Aorta (tissue), 5 donors: ENCODE results near the gene DGKE. TPM values are rescaled to one million over a fixed set of nuclear protein-coding genes. Genes with fewer than 3 reads are reported as not detected.

Experiments used
- ATAC-seq: fragments of 200-7000 bp; cut with Tn5 transposase; one replicate; pipeline ENCODE4 v1.9.1; 2022; ENCODE audit warnings: moderate library complexity; ENCODE audit not compliant: low FRiP score
- DNase-seq, 2 donors: peaks; one replicate each; pipeline ENCODE4 v3.0.0-alpha.2; 2020
- H3K27ac ChIP-seq, 2 donors: one replicate each; pipeline ENCODE4 v1.5.1; 2013; ENCODE audit warnings: low read length in 2 of 2, mild to moderate bottlenecking in 2 of 2, moderate library complexity in 2 of 2, control low read depth in 1 of 2, inconsistent platforms in 1 of 2, low read depth in 1 of 2
- H3K27me3 ChIP-seq, 2 donors: one replicate each; pipeline ENCODE4 v1.6.1; 2013; ENCODE audit warnings: control low read depth in 1 of 2, low read length in 1 of 2, mild to moderate bottlenecking in 1 of 2, moderate library complexity in 1 of 2; ENCODE audit not compliant: insufficient read depth in 2 of 2, control insufficient read depth in 1 of 2
- H3K36me3 ChIP-seq, 2 donors: one replicate each; pipeline ENCODE4 v1.6.1; 2013; ENCODE audit warnings: control low read depth in 1 of 2, low read length in 1 of 2, mild to moderate bottlenecking in 1 of 2; ENCODE audit not compliant: insufficient read depth in 2 of 2, control insufficient read depth in 1 of 2
- H3K4me1 ChIP-seq, 2 donors: one replicate each; pipeline ENCODE4 v1.6.1; 2013; ENCODE audit warnings: low read length in 2 of 2, control low read depth in 1 of 2, mild to moderate bottlenecking in 1 of 2, moderate library complexity in 1 of 2; ENCODE audit not compliant: insufficient read depth in 2 of 2, control insufficient read depth in 1 of 2
- H3K4me3 ChIP-seq, 2 donors: one replicate each; pipeline ENCODE4 v1.5.1; 2013; ENCODE audit warnings: low read length in 2 of 2, control low read depth in 1 of 2, mild to moderate bottlenecking in 1 of 2
- H3K9me3 ChIP-seq: one replicate; pipeline ENCODE4 v1.6.1; 2013; ENCODE audit warnings: mild to moderate bottlenecking, low read length; ENCODE audit not compliant: control insufficient read depth
- WGBS, 2 donors: extraction: QIAGEN DNeasy Blood & Tissue Kit; methylation state at CpG; one replicate each; pipeline ENCODE4 v1.1.7; 2013; 5-methylcytosine and 5-hydroxymethylcytosine counted together
- intact Hi-C, 2 donors: fragments of 100-400 bp; cut with DNase I; formaldehyde crosslinking; loops; one replicate each; pipeline versions ENCODE4 v1.14.2 to v1.15.0; 2022
- long read RNA-seq, 2 donors: library from polyadenylated mRNA; unstranded; transcript quantifications; one replicate each; pipeline ENCODE4 v2.0.0, GENCODE V29; 2020 to 2021
- polyA plus RNA-seq, 2 donors: library from polyadenylated mRNA; stranded (reverse); fragments of 200-250 nt; gene quantifications; one replicate each; pipeline ENCODE4 v1.2.3, GENCODE V29; 2013
- total RNA-seq, 2 donors: library from RNA; stranded (reverse); fragmentation: NEBNext Ultra II Directional; extraction: Animal tissue kit (Norgen Biotek cat#: 25700); gene quantifications; one replicate each; pipeline ENCODE4 v1.2.1, GENCODE V29; 2021
- donor health status: healthy with polysubstance abuse.
- donor health status: Bipolar disorder and iron deficiency.
- donor health status: DM: no; HTN: no; CAD: no.
- donor health status: DM: no; HTN: no; CAD: no.
- donor health status: DM: yes; HTN: yes; CAD: no.

DGKE gene
- total RNA-seq (10 to 100 TPM in 1 of 2 donors, 1 to 10 TPM in 1; 9.9 to 17.1 TPM), polyA plus RNA-seq (1 to 10 TPM in 1 of 2 donors, under 1 TPM in 1; 0.88 to 3.6 TPM)
- long read RNA-seq, donor 1, full-length matches to known transcripts: 4 of 12 reads
- long read RNA-seq, donor 1, partial matches to known transcripts: 5 of 12 reads
- long read RNA-seq, donor 1, other reads (novel, unspliced or antisense): 3 of 12 reads
- long read RNA-seq, donor 2, full-length matches to known transcripts: 1 of 4 reads
- long read RNA-seq, donor 2, partial matches to known transcripts: 1 of 4 reads
- long read RNA-seq, donor 2, other reads (novel, unspliced or antisense): 2 of 4 reads

- Histone ChIP-seq H3K9me3 (no peaks in the 10 kb centered on the region), H3K36me3 (no peaks in the 10 kb centered on the region), H3K27me3 (no peaks in the 10 kb centered on the region), H3K27ac (peak within 1 kb of the TSS in 1 of 2 donors; percentile 1), H3K4me1 (no peaks in the 10 kb centered on the region), H3K4me3 (peak within 1 kb of the TSS; percentile 65 to 73)
- intact Hi-C loops: loop anchor here (5.0 to 10.0 kb wide), 2 partner anchors 78 to 281 kb away; partner anchors contain the start of gene TRIM25 (in 2 of the 2)
- ATAC-seq: peak; percentile 98
- DNase-seq: peak; percentile 99 to 100
- 0 to 1% methylated on average over 55 to 66 of the region's 66 CpGs for WGBS, 2 donors
These were observed at the start of gene DGKE, which contains the start of gene C17orf67 for GRCh38 chr17:56833809-56834379. DGKE (plus strand) TSS chr17:56834151; CDS start chr17:56834796, 645 bp downstream. C17orf67 (minus strand) TSS chr17:56833920; CDS start chr17:56815810, 18,110 bp downstream.

- WGBS, 2 donors: 78 to 86% methylated on average over 5 of the region's 5 CpGs
- DNase-seq (no peak), ATAC-seq (no peak)
- no peaks in the 10 kb centered on the region for H3K36me3 ChIP-seq
- H3K27ac ChIP-seq: no peak overlapping the region
- H3K9me3 ChIP-seq: no peaks in the 10 kb centered on the region
- no peak overlapping the region for H3K4me3 ChIP-seq
- H3K4me1 ChIP-seq: no peaks in the 10 kb centered on the region
- H3K27me3 ChIP-seq: no peaks in the 10 kb centered on the region
- intact Hi-C loops: no loop called here
These were observed 48.5 kb upstream of the DGKE start for GRCh38 chr17:56785405-56785804.

GRCh38 chr17:56785997-56786680 lies 47.8 kb upstream of the DGKE start:
- H3K4me1 ChIP-seq: no peaks in the 10 kb centered on the region
- H3K4me3 ChIP-seq: no peak overlapping the region
- DNase-seq: no peak
- H3K36me3 ChIP-seq: no peaks in the 10 kb centered on the region
- no peak for ATAC-seq
- H3K27me3 ChIP-seq: no peaks in the 10 kb centered on the region
- 81 to 82% methylated on average over 9 of the region's 9 CpGs for WGBS, 2 donors
- H3K9me3 ChIP-seq: no peaks in the 10 kb centered on the region
- H3K27ac ChIP-seq: no peak overlapping the region
- intact Hi-C loops: no loop called here

- intact Hi-C loops: no loop called here
- H3K27me3 ChIP-seq: no peaks in the 10 kb centered on the region
- ATAC-seq (no peak), DNase-seq (peak in 1 of 2 donors; percentile 56)
- no peak overlapping the region for H3K27ac ChIP-seq
- no peaks in the 10 kb centered on the region for H3K9me3 ChIP-seq
- H3K36me3 ChIP-seq: no peaks in the 10 kb centered on the region
- H3K4me1 ChIP-seq: no peaks in the 10 kb centered on the region
- H3K4me3 ChIP-seq: no peak overlapping the region
- WGBS, 2 donors: 61 to 62% methylated on average over 7 of the region's 7 CpGs
These were observed 46.9 kb upstream of the DGKE start for GRCh38 chr17:56786989-56787482.

GRCh38 chr17:56792267-56792666 lies 41.7 kb upstream of the DGKE start:
- Histone ChIP-seq H3K4me3 (no peak overlapping the region), H3K9me3 (no peaks in the 10 kb centered on the region), H3K27me3 (no peaks in the 10 kb centered on the region), H3K4me1 (no peaks in the 10 kb centered on the region), H3K27ac (no peak overlapping the region), H3K36me3 (no peaks in the 10 kb centered on the region)
- DNase-seq (no peak), ATAC-seq (no peak)
- WGBS, 2 donors: 96 to 100% methylated on average over 1 of the region's 1 CpG
- intact Hi-C loops: no loop called here

GRCh38 chr17:56793531-56793930 lies 40.4 kb upstream of the DGKE start:
- Histone ChIP-seq H3K4me3 (no peak overlapping the region), H3K27me3 (no peaks in the 10 kb centered on the region), H3K4me1 (no peaks in the 10 kb centered on the region), H3K36me3 (no peaks in the 10 kb centered on the region), H3K27ac (no peak overlapping the region), H3K9me3 (no peaks in the 10 kb centered on the region)
- ATAC-seq (no peak), DNase-seq (no peak)
- intact Hi-C loops: no loop called here

- no peaks in the 10 kb centered on the region for H3K27me3 ChIP-seq
- no peaks in the 10 kb centered on the region for H3K36me3 ChIP-seq
- WGBS, 2 donors: 43 to 68% methylated on average over 3 of the region's 3 CpGs
- no peaks in the 10 kb centered on the region for H3K4me1 ChIP-seq
- H3K4me3 ChIP-seq: no peak overlapping the region
- no peaks in the 10 kb centered on the region for H3K9me3 ChIP-seq
- DNase-seq: no peak
- no peak for ATAC-seq
- intact Hi-C loops: no loop called here
- H3K27ac ChIP-seq: no peak overlapping the region
These were observed 40.0 kb upstream of the DGKE start for GRCh38 chr17:56793957-56794356.

- Histone ChIP-seq H3K4me3 (no peak overlapping the region), H3K36me3 (no peaks in the 10 kb centered on the region), H3K27ac (no peak overlapping the region), H3K27me3 (no peaks in the 10 kb centered on the region), H3K4me1 (no peaks in the 10 kb centered on the region), H3K9me3 (no peaks in the 10 kb centered on the region)
- 81 to 88% methylated on average over 5 of the region's 5 CpGs for WGBS, 2 donors
- no peak for ATAC-seq
- no peak for DNase-seq
- intact Hi-C loops: no loop called here
These were observed 38.6 kb upstream of the DGKE start for GRCh38 chr17:56795221-56795865.
